Globus pallidus (tissue), 1 donor: Measurements from ENCODE around the gene CLIP2.
A peak's percentile ranks its signal among the peaks of the same experiment; 100 is the strongest.
"Not testable (repeated sequence)": the region's sequence is repeated elsewhere in the genome, so short reads cannot be mapped to it uniquely, and the experiment has no call there.

Experiments
- DNase-seq: peaks from one replicate; pipeline ENCODE4 v3.0.0-alpha.2; 2015; ENCODE audit warnings: low spot score

CLIP2 gene

DNA sequence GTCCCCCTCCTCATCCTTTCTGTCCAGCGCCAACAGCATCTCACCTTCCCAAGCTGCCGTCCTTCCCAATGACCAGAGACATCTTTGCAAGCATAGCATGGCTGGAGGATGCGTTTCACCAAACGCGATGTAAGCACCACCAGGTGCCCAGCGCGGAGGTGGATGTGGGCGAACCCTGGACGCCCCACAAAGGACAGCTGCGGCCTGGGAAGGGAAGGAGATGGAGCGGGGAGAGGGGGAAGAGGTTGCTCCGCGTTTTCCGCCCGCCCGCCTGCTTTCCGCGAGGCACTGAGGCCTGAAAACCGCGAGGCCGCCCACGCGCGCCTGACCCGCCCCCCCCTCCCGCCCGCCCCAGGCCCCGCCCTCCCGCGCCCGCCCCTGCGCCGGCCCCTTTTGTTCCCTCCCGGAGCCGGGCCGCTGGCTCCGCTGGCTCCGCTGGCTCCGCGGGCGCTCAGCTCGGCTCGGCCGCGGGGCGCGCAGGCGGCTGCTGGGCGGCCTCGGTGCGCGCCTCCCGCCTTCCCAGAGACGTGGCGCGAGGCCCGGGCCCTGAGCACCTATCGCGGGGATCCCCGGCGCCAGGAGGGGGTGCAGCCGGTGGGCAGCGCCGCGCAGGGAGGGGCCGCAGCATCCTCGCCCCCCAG is at the start of gene CLIP2:
TSS of gene CLIP2 (plus strand) at position 390 of the 641 bp plus-strand sequence. CDS start 28,140 bp downstream, outside the sequence.
- DNase-seq = peak; percentile 85

DNA sequence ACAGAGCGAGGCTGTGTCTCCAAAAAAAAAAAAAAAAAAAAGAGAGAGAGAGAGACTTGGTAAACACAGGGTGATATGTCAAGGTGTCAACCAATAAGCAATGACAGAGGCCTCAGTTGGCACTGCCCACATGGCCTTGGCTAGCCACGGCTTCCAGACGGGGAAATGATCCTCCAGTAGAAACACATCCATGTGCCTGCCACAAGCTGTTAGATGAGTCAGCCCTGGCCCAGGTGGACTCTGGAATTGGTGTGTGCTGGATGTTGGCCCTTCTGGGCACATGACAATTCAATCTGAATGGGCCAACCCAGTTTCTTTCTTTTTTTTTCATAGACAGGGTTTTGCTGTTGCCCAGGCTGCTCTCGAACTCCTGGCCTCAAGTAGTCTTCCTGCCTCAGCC is 48.7 kb upstream of the CLIP2 start:
- DNase-seq = no peak

DNA sequence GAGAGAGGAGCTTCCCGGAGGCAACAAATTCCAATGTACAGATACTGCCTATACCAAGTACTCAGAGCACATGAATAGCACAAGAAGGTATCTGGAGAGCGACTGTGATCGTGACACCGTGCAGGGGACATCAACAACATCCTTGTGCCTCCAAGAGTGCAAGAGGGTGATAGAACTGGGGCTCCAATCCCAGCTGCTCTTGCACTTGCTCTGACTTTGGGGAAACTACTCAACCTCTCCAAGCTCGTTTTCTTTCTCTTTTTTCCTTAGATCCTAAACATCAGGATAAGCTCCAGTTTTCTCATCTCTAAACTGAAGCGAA is 47.1 kb upstream of the CLIP2 start:
- DNase-seq = no peak

DNA sequence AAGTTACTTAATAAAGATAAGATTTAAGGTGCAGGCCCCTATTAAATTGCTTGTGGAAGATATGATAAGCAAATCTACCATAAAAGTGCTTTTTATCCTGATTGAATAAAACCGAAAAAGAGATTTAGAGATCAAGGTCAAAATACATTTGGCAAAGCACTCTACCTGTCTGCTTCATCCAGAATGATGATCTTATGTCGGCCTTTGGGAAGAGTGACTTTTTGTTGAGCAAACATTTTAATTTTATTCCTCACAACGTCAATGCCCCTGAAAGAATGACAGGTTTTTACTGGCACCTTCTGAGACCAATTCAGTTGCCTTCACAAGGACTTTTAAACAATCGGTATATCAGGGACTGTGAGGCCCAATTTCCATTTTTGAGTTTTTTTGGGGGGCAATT is 42.7 kb upstream of the CLIP2 start:
- DNase-seq = no peak

DNA sequence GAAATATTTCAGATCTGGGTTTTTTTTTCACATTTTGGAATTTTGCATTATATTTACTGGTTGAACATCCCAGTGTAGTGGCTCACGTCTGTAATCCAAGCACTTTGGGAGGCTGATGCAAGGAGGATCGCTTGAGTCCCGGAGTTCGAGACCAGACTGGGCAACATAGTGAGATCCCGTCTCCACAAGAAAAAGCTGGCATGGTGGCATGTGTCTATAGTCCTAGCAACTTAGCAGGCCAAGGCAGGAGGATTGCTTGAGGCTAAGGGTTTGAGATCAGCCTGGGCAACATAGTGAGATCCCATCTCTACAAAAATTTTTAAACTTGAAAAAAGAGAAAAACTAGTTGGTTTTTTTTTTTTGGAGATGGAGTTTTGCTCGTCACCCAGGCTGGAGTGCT is 41.1 kb upstream of the CLIP2 start:
- DNase-seq = no peak

DNA sequence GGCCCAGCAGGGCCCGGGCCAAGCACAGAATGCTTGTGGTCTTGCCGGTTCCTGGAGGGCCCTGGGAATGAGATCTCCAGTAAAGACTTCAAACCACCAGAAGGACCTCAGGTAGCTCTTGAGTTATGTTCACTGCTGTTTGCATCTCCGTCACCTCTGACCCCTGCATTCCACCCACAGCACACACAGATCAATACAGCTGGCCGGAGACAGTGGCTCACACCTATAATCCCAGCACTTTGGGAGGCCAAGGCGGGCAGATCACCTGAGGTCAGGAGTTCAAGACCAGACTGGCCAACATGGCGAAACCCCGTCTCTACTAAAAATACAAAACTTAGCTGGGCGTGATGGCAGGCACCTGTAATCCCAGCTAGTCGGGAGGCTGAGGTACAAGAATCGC is 40.1 kb upstream of the CLIP2 start:
- DNase-seq = not testable (repeated sequence)

DNA sequence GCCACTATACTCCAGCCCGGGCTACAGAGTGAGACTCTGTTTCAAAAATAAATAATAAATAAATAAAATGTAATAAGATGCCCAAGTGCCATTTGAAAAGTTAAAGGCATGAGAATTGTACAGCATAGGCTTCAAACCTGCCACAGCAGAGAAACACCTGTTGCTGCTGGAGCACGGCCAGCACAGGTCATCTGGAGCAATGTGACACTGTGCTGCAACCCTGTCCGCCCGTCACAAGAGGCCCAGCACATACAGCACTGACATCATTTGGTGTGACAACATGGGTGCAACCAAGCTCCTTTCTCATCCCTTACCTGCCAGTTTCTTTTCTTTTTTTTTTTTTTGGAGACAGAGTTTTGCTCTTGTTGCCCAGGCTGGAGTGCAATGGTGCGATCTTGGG is 36.3 kb upstream of the CLIP2 start:
- no peak for DNase-seq

DNA sequence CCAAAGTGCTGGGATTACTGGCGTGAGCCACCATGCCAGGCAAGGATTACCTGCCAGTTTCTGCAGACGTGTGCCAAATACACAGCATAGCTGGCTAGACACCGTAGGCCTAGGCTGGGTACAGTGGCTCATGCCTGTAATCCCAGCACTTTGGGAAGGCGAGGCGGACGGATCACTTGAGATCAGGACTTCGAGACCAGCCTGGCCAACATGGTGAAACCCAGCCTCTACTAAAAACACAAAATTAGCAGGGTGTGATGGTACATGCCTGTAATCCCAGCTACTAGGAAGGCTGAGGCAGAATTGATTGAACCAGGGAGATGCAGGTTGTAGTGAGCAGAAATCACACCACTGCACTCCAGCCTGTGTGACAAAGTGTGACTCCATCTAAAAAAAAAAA is 35.9 kb upstream of the CLIP2 start:
- DNase-seq = no peak

DNA sequence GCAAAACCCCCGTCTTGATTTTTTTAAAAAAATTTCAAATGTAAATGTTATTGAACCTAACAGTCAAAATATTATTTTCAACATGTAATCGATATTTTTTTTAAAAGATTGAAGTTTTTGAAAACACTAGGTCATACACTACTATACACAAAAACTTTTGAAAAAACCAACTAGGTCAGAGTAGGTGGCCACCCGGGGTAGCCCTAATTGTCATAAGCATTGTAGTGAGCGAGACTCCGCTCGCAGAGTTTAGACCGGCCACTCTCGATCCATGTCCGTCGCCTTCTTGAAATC is 35.4 kb upstream of the CLIP2 start:
- no peak for DNase-seq

DNA sequence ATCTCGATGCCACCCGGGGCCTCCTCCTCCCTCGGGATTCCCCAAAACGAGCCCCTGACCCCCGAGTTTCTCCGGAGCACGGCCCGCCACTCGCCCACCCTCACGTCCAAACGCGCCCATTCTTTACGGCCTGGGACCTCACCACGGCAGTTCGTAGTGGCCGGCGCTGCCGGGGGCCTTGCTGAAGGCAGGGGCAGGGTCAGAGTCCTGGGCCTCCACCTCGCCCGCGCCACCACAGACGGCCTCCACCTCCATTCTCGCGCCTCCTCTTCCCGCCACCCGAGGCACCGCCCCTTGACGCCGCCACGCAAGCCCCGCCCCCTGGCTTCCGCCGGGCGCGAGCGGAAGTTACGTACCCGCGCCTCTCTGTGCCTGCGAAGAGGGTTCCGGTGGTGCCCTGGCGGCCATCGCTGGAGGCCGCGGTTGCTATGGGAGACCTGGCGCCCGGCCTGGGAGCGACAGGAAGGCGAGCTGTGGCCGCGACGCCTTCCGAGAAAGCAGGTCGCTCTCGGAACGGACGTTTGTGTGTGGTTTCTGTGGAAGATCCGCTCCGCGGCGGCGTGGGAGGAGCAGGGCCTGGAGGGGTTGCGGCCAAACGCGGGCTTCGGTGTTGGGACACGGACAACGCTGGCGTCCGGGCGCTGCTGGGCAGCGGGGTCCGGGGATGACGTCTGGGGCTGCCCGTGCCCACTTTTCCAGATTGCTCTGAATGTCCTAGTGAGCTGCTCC is 34.9 kb upstream of the CLIP2 start, which contains the start of gene RFC2:
TSS of gene RFC2 (minus strand) at position 271 of the 729 bp plus-strand sequence. CDS start at position 255, 16 bp downstream.
- peak; percentile 95 for DNase-seq

DNA sequence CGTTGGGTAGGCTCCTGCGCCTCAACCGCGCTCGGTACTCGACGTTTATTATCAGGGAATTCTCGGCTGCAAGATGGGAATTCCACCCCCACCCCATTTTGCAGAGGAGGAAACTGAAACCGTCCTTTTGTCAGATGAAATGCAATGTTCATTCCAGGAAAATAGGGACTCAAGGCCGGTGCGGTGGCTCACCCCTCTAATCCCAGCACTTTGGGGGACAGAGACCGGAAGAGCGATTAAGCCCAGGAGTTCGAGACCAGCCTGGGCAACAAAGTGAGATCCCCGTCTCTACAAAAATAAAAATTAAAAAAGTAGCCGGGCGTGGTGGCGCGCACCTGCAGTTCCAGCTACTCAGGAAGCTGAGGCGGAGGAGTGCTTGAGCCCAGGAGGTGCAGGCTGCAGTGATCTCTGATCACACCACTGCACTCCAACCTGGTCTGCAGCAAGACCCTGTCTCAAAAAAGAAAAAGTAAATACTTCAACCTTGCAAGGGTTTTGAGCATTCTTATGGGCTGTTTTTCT is 34.3 kb upstream of the CLIP2 start:
- no peak for DNase-seq

DNA sequence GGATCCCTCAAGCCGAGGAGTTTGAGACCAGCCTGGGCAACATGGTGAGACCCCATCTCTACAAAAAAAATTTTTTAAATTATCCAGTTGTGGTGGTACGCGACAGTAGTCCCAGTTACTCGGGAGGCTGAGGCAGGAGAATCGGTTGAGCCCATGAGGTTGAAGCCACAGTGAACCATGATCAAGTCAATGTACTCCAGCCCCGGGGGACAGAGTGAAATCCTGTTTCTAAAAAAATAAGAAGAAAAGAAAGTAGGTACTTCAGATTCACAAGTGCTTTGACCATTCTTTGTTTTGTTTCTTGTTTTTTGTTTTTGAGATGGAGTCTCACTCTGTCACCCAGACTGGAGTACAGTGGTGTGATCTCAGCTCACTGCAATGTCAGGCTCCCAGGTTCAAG is 33.7 kb upstream of the CLIP2 start:
- not testable (repeated sequence) for DNase-seq

DNA sequence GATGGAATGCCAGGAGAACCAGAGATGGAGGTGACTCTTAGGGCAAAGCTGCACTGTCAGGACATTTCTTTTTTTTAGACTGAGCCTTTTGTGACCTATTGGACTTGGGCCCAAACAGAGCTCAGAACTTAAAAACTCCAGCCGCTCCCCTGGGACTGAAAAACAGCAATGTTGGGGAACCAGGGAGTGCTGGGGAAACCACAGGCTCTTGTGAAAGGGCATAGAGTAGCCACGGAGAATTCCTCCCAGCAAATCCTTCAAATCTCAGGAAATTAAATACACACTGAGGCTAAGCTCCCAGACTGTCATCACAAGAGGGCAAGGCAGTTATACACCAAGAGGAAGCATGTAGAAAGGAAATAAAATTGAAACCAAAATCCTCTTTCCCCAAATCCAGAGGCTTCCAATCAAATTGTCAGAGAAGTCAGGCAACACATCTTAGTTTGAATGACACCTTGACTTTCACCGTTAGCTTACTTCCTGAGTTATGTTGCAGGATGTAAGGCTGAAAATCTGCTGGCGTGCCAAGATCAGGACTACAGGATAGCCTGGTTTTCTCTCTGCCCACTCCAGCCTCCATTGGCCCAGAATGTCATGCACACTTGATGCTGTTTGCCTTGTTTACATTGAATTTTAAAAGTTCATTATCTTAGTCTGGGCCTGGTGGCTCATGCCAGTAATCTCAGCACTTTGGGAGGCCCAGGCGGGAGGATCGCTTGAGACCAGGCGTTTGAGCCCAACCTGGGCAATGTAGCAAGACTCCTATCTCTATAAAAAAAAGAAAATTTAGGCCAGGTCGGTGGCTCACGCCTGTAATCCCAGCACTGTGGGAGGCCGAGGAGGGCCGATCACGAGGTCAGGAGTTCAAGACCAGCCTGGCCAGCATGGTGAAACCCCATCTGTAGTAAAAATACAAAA is 32.5 kb upstream of the CLIP2 start:
- no peak for DNase-seq

DNA sequence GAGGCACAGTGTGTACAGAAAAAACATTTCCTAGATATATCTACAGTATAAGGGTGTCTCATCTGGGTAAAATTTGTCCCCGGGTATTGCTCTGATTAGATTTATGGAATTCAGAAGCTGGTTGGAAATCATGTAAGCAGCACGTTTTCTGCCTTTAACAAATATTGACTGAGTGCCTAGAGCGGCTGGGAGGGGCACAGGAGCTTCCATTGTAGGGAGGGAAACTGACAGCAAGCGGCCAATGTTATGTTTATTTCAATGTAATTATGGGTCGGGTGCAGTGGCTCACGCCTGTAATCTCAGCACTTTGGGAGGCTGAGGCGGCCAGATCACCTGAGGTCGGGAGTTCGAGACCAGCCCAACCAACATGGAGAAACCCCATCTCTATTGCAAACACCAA is 30.6 kb upstream of the CLIP2 start:
- no peak for DNase-seq

DNA sequence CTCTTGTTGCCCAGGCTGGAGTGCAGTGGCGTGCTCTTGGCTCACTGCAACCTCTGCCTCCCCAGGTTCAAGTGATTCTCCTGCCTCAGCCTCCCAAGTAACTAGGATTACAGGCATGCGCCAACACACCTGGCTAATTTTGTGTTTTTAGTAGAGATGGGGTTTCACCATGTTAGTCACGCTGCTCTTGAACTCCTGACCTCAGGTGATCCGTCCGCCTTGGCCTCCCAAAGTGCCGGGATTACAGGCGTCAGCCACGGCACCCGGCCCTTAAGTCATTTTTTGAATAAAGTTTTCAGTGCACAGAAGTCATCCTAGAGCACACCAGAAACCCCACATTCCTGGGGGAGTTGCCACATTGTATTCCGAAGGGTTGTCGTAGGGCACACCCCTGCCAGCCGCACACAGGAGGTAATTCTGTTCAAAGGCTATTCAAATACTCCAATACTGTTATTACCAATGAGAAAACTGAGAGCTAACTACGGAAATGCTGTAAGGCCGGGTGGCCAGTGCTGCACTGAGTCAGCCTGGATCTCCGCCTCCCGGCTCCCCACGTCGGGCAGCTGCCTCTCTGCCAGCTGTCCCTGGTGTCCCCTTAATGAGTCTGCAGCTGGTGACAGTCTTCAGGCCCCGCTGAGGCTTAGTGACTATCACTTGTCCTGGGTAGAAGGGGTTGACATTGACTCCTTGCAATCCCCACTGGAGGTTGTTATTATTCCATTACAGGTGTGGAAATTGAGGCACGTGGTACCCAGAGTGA is 26.4 kb upstream of the CLIP2 start:
- no peak for DNase-seq

DNA sequence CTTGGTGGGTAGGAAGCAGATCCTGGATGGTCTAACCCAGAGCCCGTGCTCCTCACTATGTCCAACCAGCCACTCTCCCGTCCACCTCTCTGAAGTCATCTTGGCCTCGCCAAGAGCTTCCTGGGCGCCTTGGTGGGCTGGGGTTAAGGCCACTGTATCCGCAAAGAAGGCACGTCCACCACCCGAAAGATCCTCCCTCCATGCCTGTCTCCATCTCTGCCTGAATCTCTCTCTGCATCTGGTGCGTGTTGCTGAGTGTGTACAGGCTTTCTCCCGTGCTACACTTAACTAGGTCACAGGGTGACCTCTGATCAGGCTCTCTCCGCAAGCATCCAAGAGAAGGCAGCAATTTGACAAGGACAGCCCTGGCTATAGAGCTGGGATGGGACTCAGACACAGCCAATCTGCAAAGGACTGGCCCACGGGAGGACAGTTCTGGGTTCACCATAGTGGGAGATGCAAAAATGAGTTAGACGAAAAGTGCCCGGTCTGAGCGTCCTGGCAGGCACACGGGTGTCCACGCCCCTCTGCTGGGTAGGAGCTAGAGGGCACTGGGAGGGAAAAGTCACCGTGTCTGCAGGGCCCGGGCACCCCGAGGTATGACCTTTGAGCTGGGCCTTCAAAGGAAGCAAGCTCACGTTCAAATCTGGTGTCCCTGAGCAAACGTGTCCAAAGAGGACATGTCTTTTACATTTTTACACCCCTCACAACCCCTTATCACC is 25.6 kb upstream of the CLIP2 start:
- DNase-seq = no peak

DNA sequence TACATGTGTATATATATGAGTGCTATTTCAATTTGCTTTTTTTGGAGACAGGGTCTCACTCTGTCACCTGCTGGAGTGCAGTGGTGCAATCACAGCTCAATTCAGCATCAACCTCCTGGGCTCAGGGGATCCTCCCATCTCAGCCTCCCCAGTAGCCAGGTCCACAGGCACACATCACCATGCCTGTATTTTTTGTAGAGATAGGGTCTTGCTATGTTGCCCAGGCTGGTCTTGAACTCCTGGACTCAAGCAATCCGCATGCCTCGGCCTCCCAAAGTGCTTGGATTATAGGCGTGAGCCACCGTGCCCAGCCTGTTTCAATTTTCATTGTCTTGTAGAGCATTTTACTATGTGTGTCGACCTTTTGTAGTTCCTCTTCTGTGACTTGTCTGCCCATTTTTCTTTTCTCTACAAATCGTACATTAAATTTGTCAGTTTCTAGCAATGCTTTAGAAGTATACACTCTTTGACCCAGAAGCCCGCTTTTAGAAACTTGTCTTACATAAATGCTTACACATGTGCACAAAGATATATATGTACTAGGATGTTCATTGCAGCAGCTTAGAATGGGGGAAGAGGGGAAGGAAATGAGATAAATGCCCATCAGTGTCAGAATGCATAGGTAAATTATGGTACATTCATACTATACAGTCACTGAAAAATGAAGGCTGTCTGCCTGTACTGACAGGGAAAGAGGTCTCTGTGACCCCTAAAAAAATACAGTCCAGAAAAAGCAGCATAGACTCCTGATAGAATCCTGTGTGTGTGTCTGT is 22.8 kb upstream of the CLIP2 start:
- DNase-seq = no peak

DNA sequence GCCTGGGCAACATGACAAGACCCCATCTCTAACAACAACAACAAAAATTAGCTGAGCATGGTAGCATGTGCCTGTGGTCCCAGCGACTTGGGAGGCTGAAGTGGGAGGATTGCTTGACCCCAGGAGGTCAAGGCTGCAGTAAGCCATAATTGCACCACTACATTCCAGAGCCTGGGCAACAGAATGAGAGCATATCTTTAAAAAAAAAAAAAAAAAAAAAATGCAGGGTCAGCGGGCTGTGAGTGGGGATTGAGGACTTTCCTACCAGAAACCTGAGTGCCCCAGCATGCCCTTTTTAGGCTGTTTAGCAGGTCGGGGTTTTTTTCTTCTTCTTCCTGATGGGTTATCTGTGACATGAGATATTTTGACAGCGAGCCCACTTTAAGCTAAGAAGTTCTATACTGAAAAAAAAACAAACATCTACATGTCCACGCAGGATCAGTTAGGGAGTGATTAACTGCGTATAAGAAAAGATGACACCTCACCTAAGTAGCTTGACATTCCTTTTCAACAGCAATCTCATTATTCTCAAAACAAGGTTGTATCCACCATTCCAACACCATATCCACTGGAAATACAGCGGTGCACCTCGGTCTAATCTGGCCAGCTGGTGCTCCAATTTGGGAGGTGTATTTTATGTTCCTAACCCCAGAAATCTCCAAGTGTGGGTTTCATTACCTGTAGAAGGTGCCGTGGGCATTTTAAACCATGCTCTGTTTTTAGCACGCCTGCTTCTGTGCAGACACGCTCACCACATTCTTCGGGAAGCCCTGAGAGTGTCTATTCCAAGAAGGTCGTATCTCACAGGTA is 21.2 kb upstream of the CLIP2 start:
- no peak for DNase-seq

DNA sequence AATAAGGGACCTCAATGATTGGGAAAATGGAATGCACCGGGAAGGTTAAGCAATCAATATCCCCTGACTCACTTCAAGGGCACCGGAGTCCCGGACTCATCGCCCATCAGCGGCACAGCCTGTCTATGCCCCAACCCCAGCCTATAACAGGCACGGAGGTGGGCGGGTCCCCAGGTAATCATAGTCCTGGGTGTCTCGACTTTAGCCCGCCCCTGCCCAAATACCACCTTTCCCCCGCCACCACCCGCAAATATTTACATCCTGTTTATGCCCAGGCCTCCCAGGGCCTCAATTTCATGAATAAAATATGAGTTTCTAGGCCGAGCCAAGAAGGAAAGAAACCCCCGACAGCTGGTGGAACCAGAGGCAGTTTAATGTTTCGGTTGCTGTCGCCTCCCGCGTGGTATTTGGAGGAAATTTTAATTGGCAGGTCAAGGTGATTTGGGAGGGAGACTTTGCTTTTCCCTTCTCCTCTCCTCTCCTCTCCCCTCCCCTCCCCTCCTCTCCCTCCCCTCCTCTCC is 19.4 kb upstream of the CLIP2 start:
- DNase-seq = peak; percentile 75
